ENCODE results near the gene HSPA13.
"Not testable (repeated sequence)": the region's sequence is repeated elsewhere in the genome, so short reads cannot be mapped to it uniquely, and the experiment has no call there.

The HSPA13 gene, protein sequence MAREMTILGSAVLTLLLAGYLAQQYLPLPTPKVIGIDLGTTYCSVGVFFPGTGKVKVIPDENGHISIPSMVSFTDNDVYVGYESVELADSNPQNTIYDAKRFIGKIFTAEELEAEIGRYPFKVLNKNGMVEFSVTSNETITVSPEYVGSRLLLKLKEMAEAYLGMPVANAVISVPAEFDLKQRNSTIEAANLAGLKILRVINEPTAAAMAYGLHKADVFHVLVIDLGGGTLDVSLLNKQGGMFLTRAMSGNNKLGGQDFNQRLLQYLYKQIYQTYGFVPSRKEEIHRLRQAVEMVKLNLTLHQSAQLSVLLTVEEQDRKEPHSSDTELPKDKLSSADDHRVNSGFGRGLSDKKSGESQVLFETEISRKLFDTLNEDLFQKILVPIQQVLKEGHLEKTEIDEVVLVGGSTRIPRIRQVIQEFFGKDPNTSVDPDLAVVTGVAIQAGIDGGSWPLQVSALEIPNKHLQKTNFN

DNA sequence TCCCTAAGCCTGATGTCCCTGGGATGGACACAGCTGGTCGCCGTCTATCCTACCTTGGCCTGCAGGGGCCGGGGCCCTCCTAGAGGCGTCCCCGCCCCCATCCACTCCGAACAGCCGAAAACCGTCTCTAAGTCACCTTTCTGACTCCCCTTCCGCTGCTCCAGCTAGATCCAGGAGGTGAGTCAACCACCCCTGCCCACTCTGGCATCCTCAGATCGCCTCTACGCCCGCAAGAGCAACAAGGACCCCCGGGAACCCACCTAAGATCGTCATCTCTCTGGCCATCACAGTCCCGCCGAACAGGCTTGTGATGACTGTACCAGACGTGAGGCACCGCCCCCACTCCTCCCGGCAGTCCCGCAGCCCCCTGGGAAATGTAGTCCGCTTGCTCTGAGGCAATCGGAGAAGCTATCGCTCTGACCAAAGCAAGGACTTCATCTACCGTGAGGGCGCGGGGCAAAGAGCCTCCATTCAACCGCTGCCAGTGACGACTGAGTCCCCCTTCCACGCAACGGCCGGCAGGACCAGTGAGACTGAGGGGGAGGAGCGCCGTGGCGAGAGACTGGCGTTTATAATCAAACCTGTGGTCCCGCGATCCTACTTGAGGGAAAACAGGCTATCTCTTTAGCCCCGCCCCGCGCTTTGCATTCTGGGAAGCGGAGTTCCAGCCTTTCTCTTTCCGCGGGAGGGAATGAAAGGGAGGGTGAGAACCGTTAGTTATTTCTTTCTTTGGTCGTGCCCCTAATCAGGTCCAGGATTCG lies at the start of gene HSPA13:
Gene HSPA13, minus strand, starts transcription at position 312 of the 761 bp plus-strand sequence. Its CDS starts 27 bp downstream, at position 285.
- in situ Hi-C loops (cut with MboI; ENCODE audit: low sequenced_read_pairs) = no loop called here

DNA sequence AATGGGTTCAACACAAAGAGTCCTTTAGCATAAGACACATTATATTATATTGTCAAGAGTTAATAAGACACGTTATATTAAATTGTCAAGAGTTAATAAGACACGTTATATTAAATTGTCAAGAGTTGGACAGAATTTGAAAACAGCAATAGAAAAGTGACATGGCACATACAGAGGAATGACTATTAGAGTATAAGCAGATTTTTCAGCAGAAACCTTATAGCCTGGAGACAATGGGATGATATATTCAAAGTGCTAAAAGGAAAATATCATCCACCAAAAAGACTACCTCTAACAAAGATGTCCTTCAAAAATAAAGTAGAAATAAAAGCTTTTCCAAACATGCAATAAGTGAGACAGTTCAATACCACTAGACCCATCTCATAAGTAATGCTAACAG lies 36.0 kb upstream of the HSPA13 start:
- in situ Hi-C loops (cut with MboI; ENCODE audit: low sequenced_read_pairs) = no loop called here

DNA sequence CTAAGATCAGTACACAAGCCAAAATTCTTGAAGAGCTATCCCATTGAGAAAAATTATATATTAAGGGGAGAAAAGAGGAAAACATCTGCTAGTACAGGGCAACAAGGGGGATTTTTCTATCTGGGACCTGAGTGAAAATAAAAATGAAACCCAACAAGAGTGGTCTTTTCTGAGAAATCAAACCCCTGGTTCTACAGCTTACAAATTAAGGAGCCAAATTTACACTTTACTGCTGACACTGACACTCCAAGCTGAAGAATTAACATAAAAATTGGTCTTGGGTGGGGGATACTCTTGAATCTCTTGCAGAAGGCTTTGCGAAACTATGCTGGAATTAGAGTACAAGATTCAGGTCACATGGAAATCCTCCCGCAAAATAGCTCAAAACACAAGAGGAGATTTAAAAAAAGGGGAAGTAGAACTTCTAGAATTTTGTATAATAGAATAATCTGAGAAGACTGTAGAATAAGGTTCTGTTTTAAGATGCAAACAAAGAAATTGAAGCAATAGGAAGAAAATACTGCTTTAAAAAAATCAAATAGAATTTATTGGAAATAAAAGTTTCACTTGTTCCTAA lies 32.1 kb upstream of the HSPA13 start:
- in situ Hi-C loops (cut with MboI; ENCODE audit: low sequenced_read_pairs) = no loop called here

DNA sequence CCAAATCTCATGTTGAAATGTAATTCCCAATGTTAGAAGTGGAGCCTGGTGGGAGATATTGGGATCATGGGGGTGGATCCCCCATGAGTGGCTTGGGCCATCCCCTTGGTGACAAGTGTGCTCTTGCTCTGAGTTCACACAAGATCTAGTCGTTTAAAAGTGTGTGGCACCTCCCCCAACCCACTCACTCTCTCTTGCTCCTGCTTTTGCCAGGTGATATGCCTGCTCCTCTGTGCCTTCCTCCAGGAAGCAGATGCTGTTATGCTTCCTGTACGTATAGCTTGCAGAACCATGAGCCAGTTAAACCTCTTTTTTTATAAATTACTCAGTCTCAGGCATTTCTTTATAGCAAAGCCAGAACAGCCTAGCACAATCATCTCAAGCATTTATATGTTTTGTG lies 23.0 kb upstream of the HSPA13 start:
- in situ Hi-C loops (cut with MboI; ENCODE audit: low sequenced_read_pairs) = no loop called here

DNA sequence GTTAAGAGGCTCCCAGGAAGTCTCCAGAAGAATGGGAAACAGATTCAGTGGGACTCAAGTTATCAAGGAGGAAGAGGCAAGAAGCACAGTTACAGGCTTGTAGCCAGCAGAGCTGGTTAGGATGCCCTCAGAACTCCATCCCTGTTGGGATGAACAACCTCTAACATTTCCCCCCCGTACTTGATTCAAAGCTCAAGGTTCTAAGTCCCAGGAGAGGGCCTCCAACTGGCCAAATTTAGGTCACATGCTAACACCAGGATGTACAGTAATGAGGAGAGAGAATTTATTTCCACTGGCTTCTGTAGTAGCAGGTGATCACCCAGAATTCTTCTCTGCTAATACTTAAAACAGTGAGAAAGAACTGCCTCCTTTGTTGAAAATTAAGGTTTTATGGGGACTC lies 22.3 kb upstream of the HSPA13 start:
- in situ Hi-C loops (cut with MboI; ENCODE audit: low sequenced_read_pairs) = no loop called here

DNA sequence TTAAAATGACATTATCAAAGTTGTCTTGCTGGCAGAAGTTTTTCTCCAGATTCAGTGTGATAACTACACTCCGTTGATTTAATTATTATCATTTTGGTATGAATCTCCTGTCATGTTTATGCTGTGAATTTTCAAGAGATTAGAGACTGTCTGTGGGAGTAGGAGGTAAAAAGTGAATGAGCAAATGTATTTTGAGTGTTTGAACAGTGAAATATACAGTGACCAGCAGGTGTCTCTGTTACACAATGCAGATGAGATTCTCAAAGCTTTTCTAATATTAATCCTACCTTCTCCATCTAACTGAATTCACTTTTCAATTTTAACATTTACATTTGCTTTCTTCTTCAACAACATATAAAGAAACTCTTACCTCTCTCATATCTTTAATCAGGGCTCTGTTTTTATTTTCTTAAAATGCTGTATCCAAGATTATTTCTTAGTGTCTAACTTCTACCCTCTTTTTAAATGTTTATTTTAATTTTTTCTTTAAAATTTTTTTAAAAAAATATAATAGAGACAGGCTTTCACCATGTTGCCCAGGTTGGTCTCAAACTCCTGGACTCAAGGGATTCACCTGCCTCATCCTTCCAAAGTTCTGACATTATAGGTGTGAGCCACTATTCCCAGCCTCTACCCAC lies 20.9 kb upstream of the HSPA13 start:
- in situ Hi-C loops (cut with MboI; ENCODE audit: low sequenced_read_pairs) = no loop called here

DNA sequence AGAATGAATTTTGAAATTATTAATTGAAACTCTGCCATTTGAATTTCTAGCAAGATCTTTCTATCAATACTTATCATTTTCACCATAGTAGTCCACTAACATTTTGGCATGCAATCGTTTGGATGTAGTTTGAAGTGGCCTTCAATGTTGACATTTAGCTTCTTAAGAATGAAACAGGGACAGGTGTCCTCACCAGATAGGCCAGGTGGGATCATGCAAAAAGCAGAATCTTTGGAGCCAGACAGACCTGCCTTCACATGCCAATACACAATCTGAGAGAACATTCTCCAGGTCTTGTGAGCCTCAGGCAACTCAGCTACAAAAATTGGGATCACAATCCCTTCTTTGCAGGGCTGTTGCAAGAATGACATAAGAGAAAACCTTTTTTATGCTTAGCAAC lies 18.3 kb upstream of the HSPA13 start:
- in situ Hi-C loops (cut with MboI; ENCODE audit: low sequenced_read_pairs) = no loop called here

DNA sequence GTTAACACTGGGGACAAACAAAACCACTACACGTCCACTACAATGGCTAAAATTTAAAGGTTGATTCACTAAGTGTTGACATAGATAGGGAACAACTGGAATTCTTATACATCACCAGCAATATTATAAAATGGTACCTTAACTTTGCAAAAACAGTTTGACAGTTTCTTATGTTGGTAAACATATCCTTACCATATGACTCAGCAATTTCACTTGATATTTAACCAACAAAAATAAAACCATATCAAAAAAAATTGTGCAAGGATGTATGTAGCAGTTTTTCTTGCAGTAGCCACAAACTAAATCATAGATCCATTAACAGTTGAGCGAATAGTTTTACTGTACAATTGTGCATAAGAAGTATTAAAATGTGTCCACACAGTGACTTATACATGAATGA lies 5.3 kb upstream of the HSPA13 start:
- in situ Hi-C loops (cut with MboI; ENCODE audit: low sequenced_read_pairs) = no loop called here

DNA sequence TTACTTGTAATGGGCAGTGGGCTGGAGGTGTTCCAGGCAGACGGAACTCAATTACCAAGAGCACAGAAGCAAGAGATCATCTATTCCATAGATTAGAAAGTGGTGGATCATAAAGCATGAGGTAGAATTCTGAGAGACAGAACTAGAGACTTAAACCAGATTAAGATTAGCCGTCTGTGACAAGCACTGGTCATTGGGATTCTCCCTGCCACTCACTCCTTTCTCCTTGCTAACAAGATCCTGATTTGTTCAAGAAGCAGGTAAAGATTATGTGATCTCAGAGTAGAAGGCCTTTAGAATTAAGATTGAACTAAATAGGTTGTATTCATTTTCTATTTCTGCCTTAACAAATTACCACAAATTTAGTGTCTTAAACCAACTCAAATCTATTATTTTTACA lies 1.5 kb upstream of the HSPA13 start:
- in situ Hi-C loops (cut with MboI; ENCODE audit: low sequenced_read_pairs) = no loop called here

DNA sequence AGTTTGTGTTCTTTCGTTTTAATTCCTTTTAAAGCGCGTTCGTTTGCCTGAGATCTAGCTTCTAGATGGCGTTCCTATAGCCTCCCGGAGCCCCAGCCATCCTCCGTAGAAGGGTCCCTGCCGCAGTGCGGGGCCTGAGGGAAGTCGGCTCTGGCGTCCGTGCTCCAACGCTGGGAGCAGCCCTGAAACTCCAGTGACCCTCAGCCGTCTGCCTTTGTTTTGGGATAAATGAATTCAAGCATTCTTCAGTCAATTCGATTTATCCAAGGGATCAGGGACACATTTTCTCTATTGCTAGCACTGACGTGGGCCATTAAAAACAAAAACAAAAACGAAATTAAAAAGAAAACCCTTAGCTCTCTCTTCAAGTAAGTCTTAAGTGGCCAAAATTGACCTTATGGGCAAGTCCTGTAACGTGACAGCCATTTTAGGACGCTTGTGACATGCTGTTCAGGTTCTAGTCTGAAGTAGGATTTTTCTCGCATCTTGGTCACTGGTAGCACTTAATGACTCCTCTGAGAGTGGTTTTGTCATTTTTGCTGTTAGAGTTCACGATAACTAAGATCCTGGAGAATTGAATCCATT lies 742 bp upstream of the HSPA13 start:
- in situ Hi-C loops (cut with MboI; ENCODE audit: low sequenced_read_pairs) = no loop called here

DNA sequence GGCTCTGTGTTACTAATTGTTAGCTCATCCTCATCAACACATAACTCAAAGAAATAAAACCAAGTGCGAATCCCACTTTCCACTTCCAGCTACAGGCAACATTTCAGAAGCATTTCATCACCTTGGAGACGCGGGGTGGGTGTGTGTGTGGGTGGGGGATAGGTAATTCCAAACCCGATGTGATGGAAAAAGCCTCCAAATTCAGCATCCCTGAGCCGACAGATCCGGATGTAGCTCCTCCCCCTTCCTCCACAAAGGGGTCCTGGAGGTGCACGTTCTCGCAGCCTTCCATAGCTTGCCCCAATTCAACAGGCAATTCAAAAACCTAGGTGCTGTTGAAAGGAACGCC lies 486 bp downstream of the HSPA13 start:
- in situ Hi-C loops (cut with MboI; ENCODE audit: low sequenced_read_pairs) = no loop called here

DNA sequence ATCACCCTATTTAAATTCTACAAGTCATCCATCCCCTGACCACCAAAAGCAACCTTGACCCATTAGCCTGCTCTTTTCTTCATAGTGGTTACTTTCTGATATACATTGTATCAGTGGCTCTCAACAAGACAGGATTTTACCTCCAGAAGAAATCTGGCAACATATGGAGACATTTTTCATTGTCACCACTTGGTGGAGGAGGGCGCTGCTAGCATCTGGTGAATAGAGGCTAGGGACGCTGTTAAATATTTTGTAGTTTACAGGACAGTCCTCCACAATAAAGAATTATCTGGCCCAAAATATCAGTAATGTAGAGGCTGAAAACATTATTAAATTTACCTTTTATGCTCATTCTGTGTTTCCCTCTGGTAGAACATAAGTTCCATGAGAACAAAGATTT lies 6.1 kb downstream of the HSPA13 start:
- in situ Hi-C loops (cut with MboI; ENCODE audit: low sequenced_read_pairs) = no loop called here

DNA sequence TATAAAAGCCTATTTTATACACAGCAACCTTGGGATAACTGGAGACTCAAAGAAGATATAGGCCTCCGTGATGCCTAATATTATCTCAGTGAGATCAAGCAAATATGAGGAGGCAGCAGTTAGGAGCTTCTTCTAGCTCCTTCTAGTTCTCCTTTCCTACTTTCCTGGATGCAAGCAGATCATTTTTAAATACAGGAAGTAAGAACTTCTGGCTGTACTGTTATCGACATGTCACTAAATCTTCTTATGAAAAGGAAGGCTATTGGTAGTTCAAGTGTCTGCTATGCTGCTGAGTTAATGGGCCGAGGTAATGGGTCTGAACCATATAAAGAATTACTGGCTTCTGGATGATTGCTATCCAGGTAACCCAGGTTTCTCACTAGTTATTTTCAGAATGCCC lies 15.9 kb downstream of the HSPA13 start:
- in situ Hi-C loops (cut with MboI; ENCODE audit: low sequenced_read_pairs) = no loop called here

DNA sequence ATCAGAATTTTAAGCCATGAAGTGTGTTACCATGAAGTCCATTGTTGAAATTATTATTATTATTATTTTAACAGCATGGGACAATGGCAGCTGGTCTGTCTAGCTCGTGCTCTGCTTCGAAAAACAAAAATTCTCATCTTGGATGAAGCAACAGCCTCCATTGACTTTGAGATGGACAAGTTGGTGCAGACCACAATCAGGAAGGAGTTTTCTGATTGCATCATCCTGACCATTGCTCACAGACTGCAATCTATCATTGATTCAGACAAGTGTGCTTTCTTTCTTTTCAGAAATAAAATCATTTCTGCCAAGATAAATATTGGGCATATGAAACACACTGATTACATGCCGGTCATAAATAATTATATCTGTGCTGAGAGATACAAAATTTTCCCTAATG lies 21.0 kb downstream of the HSPA13 start:
- in situ Hi-C loops (cut with MboI; ENCODE audit: low sequenced_read_pairs) = no loop called here

DNA sequence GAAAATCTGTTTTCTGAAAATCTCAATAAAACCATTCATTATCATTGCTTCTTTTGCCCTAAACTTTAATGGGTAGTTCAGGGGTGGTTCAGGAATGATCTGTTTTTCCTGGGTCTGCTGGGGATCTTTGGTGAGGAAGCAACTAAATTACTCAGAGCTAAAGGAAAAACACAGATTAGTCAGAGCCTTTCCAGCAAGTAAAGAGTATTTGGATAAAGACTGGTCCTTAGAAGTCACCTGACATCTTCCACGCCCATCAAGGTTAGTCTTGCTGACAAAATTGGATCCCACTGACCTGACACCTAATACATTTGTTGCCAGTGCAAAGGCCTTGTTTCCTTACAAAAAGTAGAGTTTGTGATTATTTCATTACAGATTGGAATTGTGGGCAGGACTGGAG lies 24.2 kb downstream of the HSPA13 start:
- in situ Hi-C loops (cut with MboI; ENCODE audit: low sequenced_read_pairs) = no loop called here

DNA sequence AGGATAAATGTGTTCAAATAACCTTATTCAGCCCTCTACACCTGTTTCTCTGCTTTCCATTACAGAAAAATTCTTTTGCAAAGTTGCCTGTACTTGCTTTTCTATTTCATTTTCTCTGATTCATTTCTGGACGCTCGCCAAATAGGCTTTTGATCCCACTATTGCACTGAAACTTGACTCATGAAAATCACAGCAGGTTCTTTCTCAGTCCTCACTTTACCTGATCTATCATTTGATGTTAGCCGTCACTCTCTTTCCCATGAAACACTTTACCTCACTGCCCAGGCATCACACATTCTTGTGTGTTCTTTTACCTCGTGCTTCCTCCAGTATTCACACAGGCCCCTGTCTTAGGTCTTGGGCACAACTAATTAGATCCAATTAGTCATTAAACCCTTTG lies 26.2 kb downstream of the HSPA13 start:
- in situ Hi-C loops (cut with MboI; ENCODE audit: low sequenced_read_pairs) = no loop called here

DNA sequence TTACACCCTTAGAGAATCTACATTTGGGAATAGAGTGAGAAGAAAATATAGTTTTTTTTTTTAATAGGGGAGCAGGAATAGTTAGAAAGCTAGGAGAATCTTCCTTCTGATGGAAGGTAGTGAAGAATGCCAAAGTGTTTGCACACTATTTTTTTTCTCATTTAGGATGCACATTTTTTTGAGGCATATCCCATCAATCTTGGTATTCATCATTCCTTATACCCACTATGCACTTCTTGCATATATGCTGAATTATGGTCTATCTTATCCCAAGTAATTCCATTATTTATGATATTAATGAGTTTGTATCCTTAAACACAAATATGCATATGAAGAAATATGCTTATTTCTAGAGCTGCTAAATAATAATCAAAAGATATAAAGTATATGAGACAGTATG lies 28.4 kb downstream of the HSPA13 start:
- in situ Hi-C loops (cut with MboI; ENCODE audit: low sequenced_read_pairs) = no loop called here

DNA sequence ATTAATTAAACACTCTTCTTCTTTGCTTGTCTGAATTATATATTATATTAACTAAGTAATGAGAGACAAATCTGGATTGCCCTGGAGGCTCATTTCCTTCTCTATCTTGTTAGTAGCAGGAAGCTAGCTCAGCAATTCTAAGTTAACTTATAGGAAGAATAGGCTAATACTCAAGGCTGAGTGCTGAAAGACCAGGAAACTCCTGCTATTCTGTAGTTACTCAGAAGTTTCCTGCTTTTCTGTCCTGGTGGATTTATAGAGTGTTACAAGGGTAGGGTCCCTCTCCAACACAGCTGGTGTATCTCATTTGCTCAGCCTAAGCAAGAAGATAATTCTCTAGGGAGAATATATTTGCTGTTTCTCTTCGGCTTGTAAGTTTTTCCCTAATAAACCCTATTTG lies 29.2 kb downstream of the HSPA13 start:
- in situ Hi-C loops (cut with MboI; ENCODE audit: low sequenced_read_pairs) = no loop called here

DNA sequence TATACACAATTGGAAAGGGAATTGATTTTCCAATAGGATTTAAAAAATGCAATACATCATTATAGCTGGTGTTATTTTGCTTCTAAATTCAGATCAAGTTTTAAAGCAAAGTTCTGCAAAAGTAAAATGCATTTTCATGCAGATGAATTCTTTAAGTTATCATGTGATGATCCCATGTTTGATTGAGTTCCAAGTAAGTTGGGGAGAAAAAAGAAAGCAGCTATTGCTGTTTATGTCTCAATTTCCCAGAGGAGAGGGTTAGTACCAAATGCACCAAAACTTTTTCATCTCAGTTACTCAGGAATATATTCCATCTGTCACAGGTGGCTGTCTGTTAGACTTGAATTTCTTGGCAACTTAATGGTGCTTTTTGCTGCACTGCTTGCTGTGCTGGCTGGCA lies 29.7 kb downstream of the HSPA13 start:
- in situ Hi-C loops (cut with MboI; ENCODE audit: low sequenced_read_pairs) = no loop called here

DNA sequence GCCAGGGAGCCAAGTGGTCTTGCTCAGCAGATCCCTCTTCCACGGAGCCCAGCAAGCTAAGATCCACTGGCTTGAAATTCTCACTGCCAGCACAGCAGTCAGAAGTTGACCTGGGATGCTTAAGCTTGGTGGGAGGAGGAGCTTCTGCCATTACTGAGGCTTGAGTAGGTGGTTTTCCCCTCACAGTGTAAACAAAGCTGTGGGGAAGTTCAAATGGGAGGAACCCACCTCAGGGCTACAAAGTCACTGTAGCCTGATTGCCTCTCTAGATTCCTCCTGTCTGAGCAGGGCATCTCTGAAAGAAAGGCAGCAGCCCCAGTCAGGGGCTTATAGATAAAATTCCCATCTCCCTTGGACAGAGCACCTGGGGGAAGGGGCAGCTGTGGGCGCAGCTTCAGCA lies 55.6 kb downstream of the HSPA13 start:
- in situ Hi-C loops (cut with MboI; ENCODE audit: low sequenced_read_pairs) = not testable (repeated sequence)

DNA sequence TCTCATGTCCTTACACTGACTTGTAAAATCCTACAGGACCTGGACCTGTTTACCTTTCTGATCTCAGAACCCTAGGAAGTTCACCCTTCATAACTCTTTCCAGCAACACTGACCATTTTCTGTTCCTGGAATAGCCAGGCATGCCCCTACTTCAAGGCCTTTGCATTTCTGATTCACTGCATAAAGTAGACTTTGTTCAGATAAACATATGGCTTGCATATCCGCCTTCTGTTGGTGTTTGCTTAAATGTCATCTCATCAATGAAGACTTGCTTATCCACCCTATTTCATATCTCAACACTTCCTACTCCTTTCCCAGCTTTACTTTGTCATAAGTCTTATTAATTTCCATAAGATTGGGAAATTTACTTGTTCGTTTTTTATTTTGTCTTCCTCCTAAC lies 57.4 kb downstream of the HSPA13 start:
- in situ Hi-C loops (cut with MboI; ENCODE audit: low sequenced_read_pairs) = no loop called here

Measured in hTERT RPE-1 (cell line).